ENCODE data around the gene AGAP1. TPM values are rescaled to one million over a fixed set of nuclear protein-coding genes. Genes with fewer than 3 reads are reported as not detected.

The AGAP1 gene
- total and polyA plus RNA-seq, 9 donors, result 5.7 to 32.2 (median 20.2) TPM

DNA sequence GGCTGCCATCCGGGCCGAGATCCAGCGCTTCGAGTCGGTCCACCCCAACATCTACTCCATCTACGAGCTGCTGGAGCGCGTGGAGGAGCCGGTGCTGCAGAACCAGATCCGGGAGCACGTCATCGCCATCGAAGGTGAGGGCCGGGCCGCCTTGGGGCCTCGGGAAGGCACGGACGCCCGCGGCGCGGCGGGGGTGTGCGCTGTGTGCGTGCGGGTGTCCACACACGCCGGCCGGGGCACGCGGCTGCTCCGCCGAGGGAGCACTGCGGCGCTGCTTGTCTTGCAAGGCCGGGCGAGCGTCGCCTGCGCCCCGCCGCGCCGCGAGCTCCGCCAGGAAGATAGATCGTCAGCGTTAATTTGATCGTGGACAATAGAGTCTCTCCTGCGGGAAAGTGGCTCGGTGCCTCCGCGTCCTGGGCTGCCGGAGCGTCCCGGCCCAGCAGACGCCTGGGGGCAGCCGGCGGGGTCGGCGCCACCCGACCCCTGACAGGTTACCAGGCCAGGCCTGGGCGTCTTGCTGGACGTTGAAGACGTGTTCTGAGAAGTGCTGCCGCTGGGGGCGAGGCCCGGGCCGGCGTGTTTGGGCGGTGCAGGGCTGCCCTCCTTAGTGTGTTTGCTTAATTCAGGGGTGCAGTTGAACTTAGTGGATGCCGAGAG lies 1.0 kb downstream of the AGAP1 start:
- no peak for TF ChIP-seq EP300 (IDR thresholded peaks at IDR 0.05)
- TF ChIP-seq POLR2A (IDR thresholded peaks at IDR 0.05), result no peak
- TF ChIP-seq, protein P1, sequence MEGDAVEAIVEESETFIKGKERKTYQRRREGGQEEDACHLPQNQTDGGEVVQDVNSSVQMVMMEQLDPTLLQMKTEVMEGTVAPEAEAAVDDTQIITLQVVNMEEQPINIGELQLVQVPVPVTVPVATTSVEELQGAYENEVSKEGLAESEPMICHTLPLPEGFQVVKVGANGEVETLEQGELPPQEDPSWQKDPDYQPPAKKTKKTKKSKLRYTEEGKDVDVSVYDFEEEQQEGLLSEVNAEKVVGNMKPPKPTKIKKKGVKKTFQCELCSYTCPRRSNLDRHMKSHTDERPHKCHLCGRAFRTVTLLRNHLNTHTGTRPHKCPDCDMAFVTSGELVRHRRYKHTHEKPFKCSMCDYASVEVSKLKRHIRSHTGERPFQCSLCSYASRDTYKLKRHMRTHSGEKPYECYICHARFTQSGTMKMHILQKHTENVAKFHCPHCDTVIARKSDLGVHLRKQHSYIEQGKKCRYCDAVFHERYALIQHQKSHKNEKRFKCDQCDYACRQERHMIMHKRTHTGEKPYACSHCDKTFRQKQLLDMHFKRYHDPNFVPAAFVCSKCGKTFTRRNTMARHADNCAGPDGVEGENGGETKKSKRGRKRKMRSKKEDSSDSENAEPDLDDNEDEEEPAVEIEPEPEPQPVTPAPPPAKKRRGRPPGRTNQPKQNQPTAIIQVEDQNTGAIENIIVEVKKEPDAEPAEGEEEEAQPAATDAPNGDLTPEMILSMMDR (IDR thresholded peaks at IDR 0.05), result no peak
- Histone ChIP-seq H3K4me1 (ENCODE audit: insufficient read depth) (peaks cover 3% of the 10 kb centered on the region), H3K36me3 (no peaks in the 10 kb centered on the region), H3K4me3 (peak overlapping the region; percentile 62), H3K27ac (no peak overlapping the region), H3K9me3 (no peaks in the 10 kb centered on the region), H3K27me3 (no peaks in the 10 kb centered on the region)
- 0 to 1% (median 0%) methylated on average over 39 to 72 of the region's 72 CpGs for WGBS, 3 donors
- peak; percentile 39 to 68 (median 59) for DNase-seq
- intact Hi-C loops (cut with DNase I), result loop anchor here in 2 of 4 donors (5.0 to 10.0 kb wide), 2 partner anchors 90 to 92 kb away; no protein-coding TSS in a partner anchor

DNA sequence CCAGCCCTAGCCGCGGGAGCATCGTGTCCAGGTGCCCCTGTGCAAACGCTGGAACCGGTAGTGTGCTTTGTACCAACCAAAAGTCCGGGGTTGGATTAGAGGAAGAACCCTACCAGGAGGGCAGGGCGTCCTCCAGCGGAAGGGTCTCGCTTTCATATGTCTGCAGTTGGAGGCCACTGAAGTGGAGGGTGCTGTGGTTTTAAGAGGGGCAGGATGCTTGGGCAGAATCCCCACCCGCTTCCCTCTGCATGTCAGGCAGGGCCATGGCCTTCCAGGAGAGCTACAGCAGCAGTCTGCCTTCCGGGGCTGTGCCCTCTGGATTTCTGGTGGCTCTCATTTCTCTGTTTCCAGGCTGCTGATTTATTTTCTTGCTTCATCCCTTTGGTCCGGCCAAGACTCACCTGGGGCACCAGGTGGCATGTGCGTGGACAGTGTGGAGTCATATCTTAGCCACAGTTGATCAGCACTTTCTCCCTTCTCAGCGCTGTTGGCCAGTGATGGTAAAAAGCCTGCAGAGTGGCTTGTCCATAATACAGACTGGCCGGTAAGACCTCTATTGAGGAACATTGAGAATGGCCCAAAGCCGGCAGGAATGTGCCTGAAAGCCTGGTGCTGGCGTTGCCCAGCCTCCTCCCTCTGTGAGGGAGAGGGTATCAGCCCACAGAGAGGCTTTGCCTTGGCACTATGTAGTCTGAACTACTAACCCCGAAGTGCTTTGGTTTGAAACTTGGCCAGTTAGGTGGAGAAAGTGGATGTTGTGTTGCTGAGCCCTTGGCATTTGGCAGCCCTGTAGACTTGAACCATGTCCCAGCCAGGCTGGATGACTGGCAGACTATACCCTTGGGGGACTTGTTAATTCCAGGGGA lies 1.8 kb downstream of the AGAP1 start:
- Histone ChIP-seq H3K4me1 (ENCODE audit: insufficient read depth) (peaks cover 3% of the 10 kb centered on the region), H3K27ac (no peak overlapping the region), H3K36me3 (no peaks in the 10 kb centered on the region), H3K27me3 (no peaks in the 10 kb centered on the region), H3K4me3 (peak overlapping the region; percentile 62), H3K9me3 (no peaks in the 10 kb centered on the region)
- TF ChIP-seq, protein P1 (IDR thresholded peaks at IDR 0.05), result no peak
- TF ChIP-seq POLR2A (IDR thresholded peaks at IDR 0.05) (no peak), EP300 (IDR thresholded peaks at IDR 0.05) (no peak)
- no peak for DNase-seq
- 27 to 42% (median 32%) methylated on average over 18 of the region's 18 CpGs for WGBS, 3 donors
- intact Hi-C loops (cut with DNase I), result loop anchor here in 2 of 4 donors (5.0 to 10.0 kb wide), 2 partner anchors 89 to 92 kb away; no protein-coding TSS in a partner anchor

DNA sequence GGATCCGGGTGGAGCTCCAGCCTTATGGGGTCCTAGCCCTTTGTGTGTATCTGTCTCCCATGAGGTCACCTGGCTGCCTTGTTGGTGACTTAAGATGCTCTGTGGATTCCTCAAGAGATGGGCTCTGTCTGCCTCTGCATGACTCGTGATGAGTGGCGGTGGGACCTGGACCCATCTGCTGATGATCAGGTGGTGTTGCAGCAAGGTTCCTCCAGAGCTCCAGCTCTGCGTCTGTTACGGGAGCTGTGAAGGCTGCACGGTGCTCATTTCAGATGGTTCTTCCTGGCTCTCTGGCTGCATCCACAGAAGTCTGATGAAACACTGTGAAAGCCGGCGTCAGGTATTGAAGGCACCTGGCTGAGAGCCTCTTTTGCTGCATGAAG lies 2.4 kb downstream of the AGAP1 start:
- Histone ChIP-seq H3K27me3 (no peaks in the 10 kb centered on the region), H3K4me1 (ENCODE audit: insufficient read depth) (peaks cover 3% of the 10 kb centered on the region), H3K4me3 (no peak overlapping the region), H3K27ac (no peak overlapping the region), H3K36me3 (no peaks in the 10 kb centered on the region), H3K9me3 (no peaks in the 10 kb centered on the region)
- 94 to 97% (median 95%) methylated on average over 5 to 8 of the region's 8 CpGs for WGBS, 3 donors
- intact Hi-C loops (cut with DNase I), result loop anchor here in 2 of 4 donors (5.0 to 10.0 kb wide), 2 partner anchors 89 to 91 kb away; no protein-coding TSS in a partner anchor
- TF ChIP-seq EP300 (IDR thresholded peaks at IDR 0.05) (no peak), POLR2A (IDR thresholded peaks at IDR 0.05) (no peak)
- TF ChIP-seq, protein P1 (IDR thresholded peaks at IDR 0.05), result no peak
- DNase-seq, result no peak

DNA sequence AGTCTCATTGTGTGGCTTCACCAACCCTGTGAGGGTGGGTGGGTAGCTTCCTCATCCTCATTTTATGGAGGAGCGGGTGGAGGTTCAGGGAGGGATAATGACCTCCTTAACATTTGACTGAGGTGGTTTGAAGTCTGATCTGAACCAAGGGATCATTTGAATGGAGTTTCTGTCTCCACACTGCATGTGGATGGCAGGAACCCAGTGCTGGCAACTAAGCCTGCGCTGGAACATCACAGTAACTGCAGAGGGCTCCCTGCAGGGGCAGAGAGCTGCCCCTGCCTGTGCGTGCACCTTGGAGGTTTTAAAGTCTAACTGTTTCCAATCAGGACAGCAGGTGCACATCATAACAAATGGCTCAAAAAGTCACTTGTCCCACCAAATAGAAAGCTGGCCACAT lies 3.3 kb downstream of the AGAP1 start:
- Histone ChIP-seq H3K4me1 (ENCODE audit: insufficient read depth) (peaks cover 4% of the 10 kb centered on the region), H3K27me3 (no peaks in the 10 kb centered on the region), H3K9me3 (no peaks in the 10 kb centered on the region), H3K4me3 (no peak overlapping the region), H3K36me3 (no peaks in the 10 kb centered on the region), H3K27ac (no peak overlapping the region)
- no peak for TF ChIP-seq POLR2A (IDR thresholded peaks at IDR 0.05)
- TF ChIP-seq, protein P1 (IDR thresholded peaks at IDR 0.05), result no peak
- no peak for TF ChIP-seq EP300 (IDR thresholded peaks at IDR 0.05)
- 94 to 98% (median 95%) methylated on average over 3 of the region's 3 CpGs for WGBS, 3 donors
- no peak for DNase-seq
- intact Hi-C loops (cut with DNase I), result loop anchor here in 2 of 4 donors (5.0 to 10.0 kb wide), 2 partner anchors 88 to 90 kb away; no protein-coding TSS in a partner anchor
